ENCODE measurements around the gene CAND2. TPM values are rescaled to one million over a fixed set of nuclear protein-coding genes. Genes with fewer than 3 reads are reported as not detected.

Gene CAND2
- total RNA-seq = 10 to 100 TPM in 2 of 8 experiments, 1 to 10 TPM in 5, under 1 TPM in 1; 0.97 to 12.4 (median 8.3) TPM

DNA sequence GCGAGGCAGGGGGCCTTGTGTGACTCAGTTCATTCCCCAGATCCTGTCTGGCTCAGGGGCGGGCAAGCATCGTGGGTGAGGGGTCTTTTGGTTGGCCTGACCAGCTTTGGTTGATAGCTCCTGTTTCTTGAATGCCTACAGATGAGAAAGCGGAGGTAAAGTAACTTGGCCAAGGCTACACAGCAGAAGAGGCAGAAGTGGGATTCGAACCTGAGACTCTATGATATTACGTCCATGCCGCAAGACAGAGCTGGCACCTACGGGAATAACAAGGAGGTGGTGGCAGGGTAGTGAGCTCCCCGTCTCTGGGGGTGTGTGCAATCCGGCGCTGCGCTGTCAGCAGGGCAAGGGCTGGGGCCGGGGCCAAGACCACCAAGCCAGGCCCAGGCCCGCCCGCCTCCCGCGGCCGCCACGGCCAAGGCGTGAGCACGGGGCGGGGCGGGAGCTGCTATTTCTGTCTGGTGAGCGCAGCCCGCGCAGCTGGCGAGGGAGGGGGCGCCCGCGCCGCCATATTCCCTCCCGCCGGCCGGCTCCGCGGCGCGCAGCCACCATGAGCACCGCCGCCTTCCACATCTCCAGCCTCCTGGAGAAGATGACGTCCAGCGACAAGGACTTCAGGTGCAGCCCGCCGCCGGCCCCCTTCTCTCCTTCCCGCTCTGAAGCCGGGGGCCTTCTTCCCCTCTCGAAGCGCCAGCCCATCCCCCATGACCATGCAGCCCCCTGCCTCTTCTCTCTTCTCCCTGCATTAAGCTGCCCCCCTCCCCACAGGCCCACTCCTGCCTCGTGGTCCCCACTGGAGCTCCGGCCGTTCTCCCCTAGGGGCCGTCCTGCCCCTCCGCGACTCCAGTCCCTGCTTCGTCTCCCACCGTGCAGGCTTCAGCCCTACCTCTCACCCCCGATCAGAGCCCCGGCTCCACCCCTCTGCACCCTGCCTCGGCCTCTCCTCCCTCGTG is at the start of gene CAND2:
CAND2 (plus strand) TSS at position 510 of the 953 bp plus-strand sequence; CDS start at position 551, 41 bp downstream.
- 20 to 49% (median 23%) methylated on average over 1 to 6 of the region's 61 CpGs; no CpG with 5 or more reads in 5 of the 10 experiments for whole genome bisulfite sequencing, 10 experiments
- peak; percentile 88 to 92 (median 90) for ATAC-seq (replicated peaks in 6 of 8)
- Histone ChIP-seq H3K27ac (peak within 1 kb of the TSS; percentile 42 to 78), H3K4me1 (replicated peaks in 1 of 2) (peaks cover 3 to 4% of the 10 kb centered on the region in 2 donors), H3K4me3 (peak within 1 kb of the TSS; percentile 38 to 62 (median 47))
- in situ Hi-C loops (cut with MboI; ENCODE audit: low pct_unique_long_range_greater_than_20kb in 2 of 9, low sequenced_read_pairs in 9 of 9, unreplicated experiment in 9 of 9) = no loop called here

DNA sequence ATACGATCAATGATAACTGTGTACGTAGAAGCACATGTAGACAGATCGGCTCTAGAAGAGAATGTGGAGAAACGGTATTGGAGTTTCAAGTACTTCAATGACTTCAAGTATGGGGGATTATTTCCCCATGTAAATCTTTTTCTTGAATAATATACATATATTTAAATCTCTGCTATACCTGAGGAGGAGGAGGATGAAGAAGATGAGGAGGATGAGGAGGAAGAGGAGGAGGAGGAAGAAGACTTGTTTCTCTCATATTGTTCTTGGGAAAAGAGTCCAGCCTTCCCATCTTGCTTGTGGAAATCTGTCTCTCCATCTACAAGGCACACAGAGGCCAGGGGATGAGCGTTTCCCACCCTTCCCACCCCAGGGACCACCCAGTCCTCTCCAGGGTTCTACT is 48.0 kb upstream of the CAND2 start:
- in situ Hi-C loops (cut with MboI; ENCODE audit: low pct_unique_long_range_greater_than_20kb in 2 of 9, low sequenced_read_pairs in 9 of 9, unreplicated experiment in 9 of 9) = no loop called here
- H3K4me3 ChIP-seq = no peak overlapping the region
- no peak for ATAC-seq (replicated peaks in 6 of 8)
- H3K27ac ChIP-seq = no peak overlapping the region
- WGBS, 10 experiments = 63 to 96% (median 87%) methylated on average over 2 to 5 of the region's 5 CpGs; no CpG with 5 or more reads in 1 of the 10 experiments
- no peaks in the 10 kb centered on the region for H3K4me1 ChIP-seq (replicated peaks in 1 of 2)

DNA sequence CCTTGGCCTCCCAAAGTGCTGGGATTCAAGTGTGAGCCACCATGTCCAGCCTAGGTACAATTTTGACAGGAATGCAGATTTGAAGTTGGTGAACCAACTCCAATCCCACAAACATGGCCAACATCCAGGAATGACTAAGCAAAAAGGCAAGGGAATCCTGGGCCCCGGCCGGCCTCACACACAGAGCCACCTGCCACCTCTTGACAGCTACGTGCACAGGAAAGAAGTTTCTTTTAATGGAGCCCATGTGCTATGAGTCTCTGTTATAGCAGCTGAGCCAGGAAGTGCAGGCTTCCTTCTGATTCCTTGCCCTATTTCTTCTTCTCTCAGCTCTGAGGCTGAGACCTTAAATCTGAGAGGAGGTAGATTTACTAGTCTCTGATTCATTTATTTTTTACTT is 46.3 kb upstream of the CAND2 start:
- Histone ChIP-seq H3K4me1 (replicated peaks in 1 of 2) (no peaks in the 10 kb centered on the region), H3K4me3 (no peak overlapping the region), H3K27ac (no peak overlapping the region)
- ATAC-seq (replicated peaks in 6 of 8) = peak in 3 of 8 experiments; percentile 21 to 79 (median 63)
- WGBS, 10 experiments = 20 to 100% (median 70%) methylated on average over 1 of the region's 3 CpGs; no CpG with 5 or more reads in 6 of the 10 experiments
- in situ Hi-C loops (cut with MboI; ENCODE audit: low pct_unique_long_range_greater_than_20kb in 2 of 9, low sequenced_read_pairs in 9 of 9, unreplicated experiment in 9 of 9) = no loop called here

DNA sequence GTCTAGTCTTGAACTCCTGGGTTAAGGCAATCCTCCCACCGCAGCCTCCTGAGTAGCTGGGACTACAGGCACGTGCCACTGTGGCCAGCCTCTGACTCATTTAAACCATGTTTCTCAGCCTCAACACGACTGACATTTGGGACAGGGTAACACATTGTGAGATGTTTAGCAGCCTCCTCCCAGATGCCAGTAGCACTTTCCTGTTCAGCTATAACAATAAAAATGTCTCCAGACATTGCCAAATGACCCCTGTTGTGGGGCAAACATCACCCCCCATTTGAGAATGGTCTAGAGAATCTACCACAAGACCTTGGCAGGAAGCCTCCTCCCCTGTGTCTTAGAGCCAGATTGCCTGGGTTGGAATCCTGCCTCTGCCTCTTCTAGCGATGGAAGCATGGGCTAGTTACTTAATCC is 45.8 kb upstream of the CAND2 start:
- WGBS, 10 experiments = 0 to 100% (median 83%) methylated on average over 1 to 3 of the region's 4 CpGs; no CpG with 5 or more reads in 4 of the 10 experiments
- in situ Hi-C loops (cut with MboI; ENCODE audit: low pct_unique_long_range_greater_than_20kb in 2 of 9, low sequenced_read_pairs in 9 of 9, unreplicated experiment in 9 of 9) = no loop called here
- Histone ChIP-seq H3K27ac (no peak overlapping the region), H3K4me1 (replicated peaks in 1 of 2) (no peaks in the 10 kb centered on the region), H3K4me3 (no peak overlapping the region)
- peak in 2 of 8 experiments; percentile 47 to 61 for ATAC-seq (replicated peaks in 6 of 8)

DNA sequence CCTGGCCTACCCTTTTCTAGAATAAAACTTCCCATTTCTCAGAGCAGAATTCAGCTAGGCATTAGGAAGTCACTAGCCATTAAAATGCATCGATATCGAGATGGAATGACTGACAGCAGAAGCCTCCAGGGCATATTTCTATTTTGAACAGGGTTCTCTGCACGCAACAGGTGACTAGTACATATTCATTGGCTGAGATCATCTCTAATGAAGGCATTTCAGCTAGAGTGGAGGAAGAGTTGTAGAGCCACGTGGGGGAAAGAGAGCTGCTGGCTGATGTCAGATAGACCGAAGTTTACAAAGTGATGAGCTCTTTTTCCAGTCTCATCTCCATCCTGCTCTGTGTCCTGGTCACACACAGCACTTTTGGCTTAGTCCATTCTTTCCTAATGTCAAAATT is 44.9 kb upstream of the CAND2 start:
- no peak overlapping the region for H3K4me3 ChIP-seq
- in situ Hi-C loops (cut with MboI; ENCODE audit: low pct_unique_long_range_greater_than_20kb in 2 of 9, low sequenced_read_pairs in 9 of 9, unreplicated experiment in 9 of 9) = no loop called here
- H3K4me1 ChIP-seq (replicated peaks in 1 of 2) = no peaks in the 10 kb centered on the region
- no peak overlapping the region for H3K27ac ChIP-seq
- ATAC-seq (replicated peaks in 6 of 8) = peak in 2 of 8 experiments; percentile 55 to 75
- WGBS, 10 experiments = 70 to 100% (median 86%) methylated on average over 1 to 5 of the region's 5 CpGs

DNA sequence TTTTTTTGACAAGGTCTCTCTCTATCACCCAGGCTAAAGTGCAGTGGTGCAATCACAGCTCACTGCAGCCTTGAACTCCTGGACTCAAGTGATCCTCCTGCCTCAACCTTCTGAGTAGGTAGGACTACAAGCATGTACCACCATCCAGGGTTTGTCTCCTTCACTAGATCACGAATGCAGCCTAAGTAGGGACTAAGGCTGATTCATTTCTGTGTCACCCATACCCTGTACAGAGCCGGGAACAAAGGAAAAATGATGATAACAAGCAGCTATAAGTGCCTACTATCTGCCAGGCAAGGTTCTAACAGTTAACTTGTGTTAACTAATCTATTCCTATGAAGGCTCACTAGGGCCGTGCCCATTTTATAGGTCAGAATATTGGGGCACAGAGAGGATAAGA is 44.4 kb upstream of the CAND2 start:
- no peak overlapping the region for H3K4me3 ChIP-seq
- in situ Hi-C loops (cut with MboI; ENCODE audit: low pct_unique_long_range_greater_than_20kb in 2 of 9, low sequenced_read_pairs in 9 of 9, unreplicated experiment in 9 of 9) = no loop called here
- H3K4me1 ChIP-seq (replicated peaks in 1 of 2) = no peaks in the 10 kb centered on the region
- 8 to 100% (median 45%) methylated on average over 1 to 3 of the region's 3 CpGs; no CpG with 5 or more reads in 4 of the 10 experiments for WGBS, 10 experiments
- ATAC-seq (replicated peaks in 6 of 8) = peak in 1 of 8 experiments; percentile 52
- H3K27ac ChIP-seq = no peak overlapping the region

DNA sequence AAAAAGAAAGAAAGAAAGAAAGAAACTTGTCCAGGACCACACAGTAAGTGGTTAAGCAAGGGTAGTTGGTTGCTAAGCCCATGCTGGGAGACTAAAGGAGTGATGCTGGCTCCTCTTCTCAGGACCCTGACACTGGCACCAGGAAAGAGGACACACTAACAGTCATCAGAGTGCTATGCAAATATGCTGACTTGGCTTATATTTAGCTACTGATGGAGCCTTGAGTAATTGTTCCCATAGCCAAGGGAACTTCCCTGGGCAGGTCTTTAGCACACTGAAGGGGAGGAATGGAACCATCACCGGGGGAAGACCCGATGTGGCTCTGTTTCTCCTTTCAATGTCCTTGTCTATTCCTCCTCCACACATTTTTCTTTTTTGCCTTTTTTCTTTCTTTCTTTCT is 43.7 kb upstream of the CAND2 start:
- Histone ChIP-seq H3K4me1 (replicated peaks in 1 of 2) (no peaks in the 10 kb centered on the region), H3K4me3 (no peak overlapping the region), H3K27ac (no peak overlapping the region)
- 54 to 100% (median 83%) methylated on average over 1 to 2 of the region's 2 CpGs; no CpG with 5 or more reads in 4 of the 10 experiments for WGBS, 10 experiments
- ATAC-seq (replicated peaks in 6 of 8) = peak in 3 of 8 experiments; percentile 32 to 61 (median 58)
- in situ Hi-C loops (cut with MboI; ENCODE audit: low pct_unique_long_range_greater_than_20kb in 2 of 9, low sequenced_read_pairs in 9 of 9, unreplicated experiment in 9 of 9) = no loop called here

DNA sequence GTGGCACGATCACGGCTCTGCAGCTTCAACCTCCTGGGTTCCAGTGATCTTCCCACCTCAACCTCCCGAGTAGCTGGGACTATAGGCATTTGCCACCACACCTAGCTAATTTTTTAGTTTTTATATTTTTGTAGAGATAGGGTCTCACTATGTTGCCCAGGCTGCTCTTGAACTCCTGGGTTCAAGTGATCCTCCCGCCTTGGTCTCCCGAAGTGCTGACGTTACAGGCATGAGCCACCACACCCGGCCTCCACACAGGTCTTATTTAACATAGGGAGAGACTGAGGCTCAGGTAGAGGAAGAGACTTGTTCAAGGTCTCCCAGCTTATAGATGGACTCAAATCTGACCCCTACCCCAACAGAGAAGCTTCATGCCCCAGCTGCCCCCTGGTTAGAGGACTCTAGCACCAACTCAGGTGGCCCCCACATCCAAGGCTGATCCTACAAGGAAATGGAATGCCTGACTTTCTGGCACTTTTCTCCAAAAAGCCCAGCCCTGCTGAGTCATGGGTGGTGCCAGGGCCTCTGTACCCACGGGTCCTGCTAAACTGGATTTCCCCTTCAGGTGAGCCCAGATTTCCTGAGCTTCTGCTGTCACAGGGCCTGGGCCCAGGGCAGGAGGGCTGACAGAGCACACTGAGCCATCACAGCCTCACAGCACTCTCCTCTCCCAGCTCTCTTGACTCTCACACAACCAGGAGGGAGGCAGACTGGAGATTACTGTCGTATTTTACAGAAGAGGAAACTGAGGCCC is 43.0 kb upstream of the CAND2 start:
- WGBS, 10 experiments = 75 to 100% (median 83%) methylated on average over 1 to 8 of the region's 9 CpGs; no CpG with 5 or more reads in 1 of the 10 experiments
- Histone ChIP-seq H3K4me1 (replicated peaks in 1 of 2) (no peaks in the 10 kb centered on the region), H3K27ac (no peak overlapping the region), H3K4me3 (no peak overlapping the region)
- ATAC-seq (replicated peaks in 6 of 8) = no peak
- in situ Hi-C loops (cut with MboI; ENCODE audit: low pct_unique_long_range_greater_than_20kb in 2 of 9, low sequenced_read_pairs in 9 of 9, unreplicated experiment in 9 of 9) = no loop called here

DNA sequence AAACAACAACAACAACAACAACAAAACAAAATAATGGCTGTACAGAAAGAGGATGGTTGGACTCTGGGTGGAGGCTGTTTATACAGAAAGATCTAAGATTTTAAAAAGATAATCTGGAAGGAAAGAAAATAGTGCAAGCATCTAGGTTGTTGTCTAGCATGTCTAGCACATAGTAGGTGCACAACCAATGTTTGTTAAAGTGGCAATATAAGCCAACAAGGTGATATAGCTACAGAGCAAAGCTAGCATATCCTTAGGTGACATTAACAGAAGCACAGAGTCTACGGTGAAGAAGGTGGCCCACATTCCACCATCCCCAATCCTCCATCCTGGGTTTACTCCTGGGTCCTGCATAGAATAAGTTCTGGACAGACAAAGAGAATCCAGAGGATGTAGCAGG is 42.2 kb upstream of the CAND2 start:
- Histone ChIP-seq H3K4me3 (no peak overlapping the region), H3K4me1 (replicated peaks in 1 of 2) (no peaks in the 10 kb centered on the region), H3K27ac (no peak overlapping the region)
- no peak for ATAC-seq (replicated peaks in 6 of 8)
- in situ Hi-C loops (cut with MboI; ENCODE audit: low pct_unique_long_range_greater_than_20kb in 2 of 9, low sequenced_read_pairs in 9 of 9, unreplicated experiment in 9 of 9) = no loop called here
- 100% methylated on average over 1 of the region's 1 CpG; no CpG with 5 or more reads in 6 of the 10 experiments for WGBS, 10 experiments

DNA sequence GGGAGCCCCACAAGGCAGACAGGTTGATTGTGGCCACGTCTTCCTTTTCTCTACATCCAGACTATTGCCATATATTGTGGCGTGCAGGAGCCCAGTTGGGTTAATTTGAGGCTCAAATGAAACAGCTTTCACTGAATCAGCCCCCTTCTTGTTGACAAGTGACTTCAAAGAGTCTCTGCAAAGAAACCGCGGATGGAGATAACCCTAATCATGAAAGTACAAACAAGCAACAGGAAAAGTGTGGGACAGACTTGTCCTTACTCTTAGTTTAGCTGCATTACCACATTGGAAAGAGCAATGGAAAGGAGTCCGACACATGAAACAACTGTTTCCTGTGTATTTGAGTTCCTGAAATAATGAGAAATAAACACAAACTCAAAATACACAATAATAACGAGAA is 40.7 kb upstream of the CAND2 start:
- H3K4me3 ChIP-seq = no peak overlapping the region
- no peak for ATAC-seq (replicated peaks in 6 of 8)
- H3K4me1 ChIP-seq (replicated peaks in 1 of 2) = no peaks in the 10 kb centered on the region
- WGBS, 10 experiments = 59 to 100% (median 79%) methylated on average over 1 to 6 of the region's 6 CpGs
- no peak overlapping the region for H3K27ac ChIP-seq
- in situ Hi-C loops (cut with MboI; ENCODE audit: low pct_unique_long_range_greater_than_20kb in 2 of 9, low sequenced_read_pairs in 9 of 9, unreplicated experiment in 9 of 9) = no loop called here

DNA sequence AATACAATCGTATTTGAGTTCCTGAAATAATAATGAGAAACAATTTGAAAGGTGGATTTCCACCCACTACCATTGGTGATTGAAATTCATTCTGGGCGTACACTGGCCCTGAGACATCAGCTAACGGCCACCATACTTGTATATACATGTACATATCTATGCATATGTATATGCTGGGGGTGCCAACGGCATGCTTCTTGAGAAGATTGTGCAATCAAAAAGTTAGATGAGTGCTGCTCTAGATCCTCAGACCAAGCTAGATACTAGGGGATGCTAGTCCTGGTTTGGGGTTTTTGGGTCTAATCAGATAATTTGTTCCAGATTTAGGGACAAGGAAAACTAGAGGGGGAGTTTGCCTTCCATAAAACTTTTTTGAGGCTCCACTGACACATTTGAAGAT is 40.3 kb upstream of the CAND2 start:
- 15 to 83% (median 72%) methylated on average over 1 to 4 of the region's 4 CpGs for WGBS, 10 experiments
- peak in 3 of 8 experiments; percentile 44 to 88 (median 56) for ATAC-seq (replicated peaks in 6 of 8)
- in situ Hi-C loops (cut with MboI; ENCODE audit: low pct_unique_long_range_greater_than_20kb in 2 of 9, low sequenced_read_pairs in 9 of 9, unreplicated experiment in 9 of 9) = no loop called here
- Histone ChIP-seq H3K27ac (no peak overlapping the region), H3K4me3 (no peak overlapping the region), H3K4me1 (replicated peaks in 1 of 2) (no peaks in the 10 kb centered on the region)

DNA sequence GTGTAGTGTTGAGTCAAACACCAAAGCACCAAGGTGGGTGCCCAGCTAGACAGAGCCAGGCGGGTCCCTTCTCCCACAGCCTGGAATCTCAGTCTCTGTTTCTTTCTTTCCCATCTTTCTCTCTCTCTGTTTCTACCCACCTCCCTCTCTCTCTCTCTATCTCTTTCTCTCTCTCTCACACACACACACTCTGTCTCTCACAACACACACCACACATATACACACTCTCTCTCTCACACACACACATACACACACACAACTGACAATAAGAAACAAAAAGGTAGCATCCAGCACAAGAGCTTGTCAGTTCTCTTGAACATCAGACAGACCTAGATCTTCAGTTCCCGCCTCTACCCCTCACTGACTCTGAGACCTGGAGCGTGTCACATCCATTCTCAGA is 39.8 kb upstream of the CAND2 start:
- Histone ChIP-seq H3K27ac (no peak overlapping the region), H3K4me3 (no peak overlapping the region), H3K4me1 (replicated peaks in 1 of 2) (no peaks in the 10 kb centered on the region)
- WGBS, 10 experiments = 67 to 100% (median 80%) methylated on average over 1 to 3 of the region's 3 CpGs; no CpG with 5 or more reads in 3 of the 10 experiments
- in situ Hi-C loops (cut with MboI; ENCODE audit: low pct_unique_long_range_greater_than_20kb in 2 of 9, low sequenced_read_pairs in 9 of 9, unreplicated experiment in 9 of 9) = no loop called here
- no peak for ATAC-seq (replicated peaks in 6 of 8)
